Endothelial cell of umbilical vein (primary cell): ENCODE measurements around the gene TMEM11. TPM values are rescaled to one million over a fixed set of nuclear protein-coding genes. Genes with fewer than 3 reads are reported as not detected.

Experiments
- BruUV-seq: library from RNA; stranded (reverse); fragments of 400-500 nt; replicated peaks from 2 replicates; lab custom pipeline; 2021; lab: Mats Ljungman, UMichigan
- CTCF ChIA-PET: fragments of 300-600, 350-600 bp; sonication (Branson Sonifier 250); formaldehyde crosslinking; loops from one replicate; lab custom pipeline; 2021; ENCODE audit warnings: antibody characterized with exemption, inconsistent platforms; lab: Charles Lee
- POLR2A ChIA-PET: fragments of 300-600, 350-600 bp; sonication (Branson Sonifier 250); formaldehyde crosslinking; loops from one replicate; lab custom pipeline; 2021; ENCODE audit warnings: antibody characterized with exemption, inconsistent platforms; lab: Charles Lee
- DNase-seq: peaks from one replicate; pipeline ENCODE4 v3.0.0-alpha.2; 2011; ENCODE audit warnings: low read depth, low spot score
- FAIRE-seq: peaks from 2 replicates; lab custom pipeline; 2011; peaks lifted over from hg19 to GRCh38; lab: Jason Lieb, UNC
- H2AFZ ChIP-seq: 2 replicates; pipeline ENCODE4 v1.6.0; 2012; ENCODE audit warnings: low read depth, low read length, control low read depth, inconsistent platforms
- H3K27ac ChIP-seq: 2 replicates; pipeline ENCODE4 v1.5.1; 2011; ENCODE audit warnings: low read depth, mild to moderate bottlenecking, control low read depth, low read length, moderate library complexity; ENCODE audit not compliant: insufficient read depth
- H3K27me3 ChIP-seq, 2 experiments: 2 replicates each; pipeline versions ENCODE4 v1.6.0 to v1.6.1; 2011; ENCODE audit warnings: low read length in 2 of 2, mixed read lengths in 1 of 2; ENCODE audit not compliant: control insufficient read depth in 2 of 2, insufficient read depth in 2 of 2
- H3K36me3 ChIP-seq, 2 experiments: 2 replicates in 1 of 2; 3 replicates in 1 of 2; pipeline ENCODE4 v1.5.1; 2011; ENCODE audit warnings: low read length in 2 of 2, mild to moderate bottlenecking in 1 of 2, moderate library complexity in 1 of 2; ENCODE audit not compliant: control insufficient read depth in 2 of 2, insufficient read depth in 2 of 2; ENCODE audit errors: extremely low read depth in 1 of 2
- H3K4me1 ChIP-seq: 3 replicates; pipeline ENCODE4 v1.5.1; 2011; ENCODE audit warnings: mild to moderate bottlenecking, low read length; ENCODE audit not compliant: control insufficient read depth, insufficient read depth; ENCODE audit errors: extremely low read depth
- H3K4me2 ChIP-seq: 2 replicates; pipeline ENCODE4 v1.6.1; 2011; ENCODE audit warnings: low read length, control low read depth, mixed read lengths; ENCODE audit not compliant: insufficient read depth
- H3K4me3 ChIP-seq, 3 experiments: fragments of 200-600 bp in 1 of 3; sonication (generic), shearing (Covaris generic) in 1 of 3; replicated peaks in 1 of 3; 2 replicates each; pipeline ENCODE4 v1.5.1; 2011 to 2016; ENCODE audit warnings: control low read depth in 3 of 3, low read length in 3 of 3, mild to moderate bottlenecking in 2 of 3, inconsistent platforms in 1 of 3, low read depth in 1 of 3, moderate library complexity in 1 of 3; ENCODE audit not compliant: insufficient read depth in 1 of 3
- H3K79me2 ChIP-seq: 2 replicates; pipeline ENCODE4 v1.6.0; 2012; ENCODE audit warnings: low read length, inconsistent platforms; ENCODE audit not compliant: control insufficient read depth, insufficient read depth
- H3K9ac ChIP-seq: replicated peaks from 2 replicates; pipeline ENCODE3; 2011; ENCODE audit warnings: low read length, control low read depth; ENCODE audit not compliant: insufficient read depth; ENCODE audit errors: extremely low read depth
- H3K9me1 ChIP-seq: replicated peaks from 3 replicates; pipeline ENCODE4 v1.6.0; 2011; ENCODE audit warnings: mild to moderate bottlenecking, low read length; ENCODE audit not compliant: control insufficient read depth, insufficient read depth; ENCODE audit errors: extremely low read depth
- H3K9me3 ChIP-seq: replicated peaks from 2 replicates; pipeline ENCODE4 v1.5.1; 2012; ENCODE audit warnings: low read length, inconsistent platforms; ENCODE audit not compliant: control insufficient read depth, insufficient read depth
- H4K20me1 ChIP-seq: replicated peaks from 2 replicates; pipeline ENCODE3; 2011; ENCODE audit warnings: mild to moderate bottlenecking, low read length; ENCODE audit not compliant: control insufficient read depth, insufficient read depth; ENCODE audit errors: extremely low read depth
- CTCF ChIP-seq, 2 donors: IDR thresholded peaks; 1 replicate in 1 of 2; 2 replicates in 1 of 2; pipeline ENCODE4 v1.5.1; 2011; ENCODE audit warnings: low read length in 2 of 2, mild to moderate bottlenecking in 2 of 2, moderate library complexity in 2 of 2, control low read depth in 1 of 2, inconsistent platforms in 1 of 2, low read depth in 1 of 2; ENCODE audit not compliant: insufficient read depth in 1 of 2; ENCODE audit errors: extremely low read depth in 1 of 2
- EZH2 ChIP-seq: IDR thresholded peaks from 2 replicates; pipeline ENCODE4 v1.6.1; 2012; ENCODE audit warnings: borderline replicate concordance, low read depth, mild to moderate bottlenecking, moderate library complexity, low read length, inconsistent platforms; ENCODE audit not compliant: severe bottlenecking
- FOS ChIP-seq: IDR thresholded peaks from 2 replicates; pipeline ENCODE4 v1.6.1; 2011; ENCODE audit warnings: mild to moderate bottlenecking, low read length, moderate library complexity, borderline replicate concordance; ENCODE audit not compliant: insufficient read depth
- GATA2 ChIP-seq: IDR thresholded peaks from 2 replicates; pipeline ENCODE4 v1.7.0; 2011; ENCODE audit warnings: low read depth, mild to moderate bottlenecking, moderate library complexity, mixed read lengths, low read length; ENCODE audit not compliant: insufficient read length, insufficient read depth
- JUN ChIP-seq: IDR thresholded peaks from 2 replicates; pipeline ENCODE4 v1.6.1; 2011; ENCODE audit warnings: borderline replicate concordance, low read depth; ENCODE audit not compliant: insufficient read length, insufficient read depth
- MYC ChIP-seq: IDR thresholded peaks from one replicate; pipeline ENCODE4 v1.6.1; 2011; ENCODE audit warnings: mild to moderate bottlenecking, low read depth, low read length
- POLR2A ChIP-seq: IDR thresholded peaks from 2 replicates; pipeline ENCODE4 v1.6.1; 2012; ENCODE audit warnings: low read depth, mild to moderate bottlenecking, control low read depth, low read length
- POLR2AphosphoS5 ChIP-seq: IDR thresholded peaks from 2 replicates; pipeline ENCODE4 v1.6.1; 2012; ENCODE audit warnings: low read depth, mild to moderate bottlenecking, control low read depth, low read length, moderate library complexity; ENCODE audit not compliant: insufficient read depth
- dilution Hi-C: fragments of 300-500 bp; cut with MboI; formaldehyde crosslinking; loops from one replicate; pipeline ENCODE4 v1.15.0; 2019; ENCODE audit warnings: low sequenced_read_pairs; ENCODE audit not compliant: extremely low pct_ligation_motif_present
- intact Hi-C: fragments of 100-400 bp; cut with micrococcal nuclease; formaldehyde crosslinking; loops from one replicate; pipeline ENCODE4 v1.10.0; 2022
- polyA plus RNA-seq, 4 experiments: library from polyadenylated mRNA; depleted of rRNA in 3 of 4; stranded (reverse) in 3 of 4; unstranded in 1 of 4; fragments of >200 nt; gene quantifications; 2 replicates each; pipeline versions ENCODE4 v1.2.1 to v1.2.3, GENCODE V29; 2011 to 2012; ENCODE audit warnings: missing spikeins in 1 of 4
- total RNA-seq: library from RNA; stranded (reverse); gene quantifications from 2 replicates; pipeline ENCODE4 v1.2.3, GENCODE V29; 2021
- TF ChIP-seq, protein P1 (sequence below): IDR thresholded peaks from 2 replicates; pipeline ENCODE4 v1.6.1; 2011; ENCODE audit not compliant: insufficient read depth, insufficient read length

TMEM11 gene
- total and polyA plus RNA-seq, 2 donors (not counting 3 experiments of a cell fraction or from before 2014, with no cell fraction given): 27.4 to 79.9 TPM

DNA sequence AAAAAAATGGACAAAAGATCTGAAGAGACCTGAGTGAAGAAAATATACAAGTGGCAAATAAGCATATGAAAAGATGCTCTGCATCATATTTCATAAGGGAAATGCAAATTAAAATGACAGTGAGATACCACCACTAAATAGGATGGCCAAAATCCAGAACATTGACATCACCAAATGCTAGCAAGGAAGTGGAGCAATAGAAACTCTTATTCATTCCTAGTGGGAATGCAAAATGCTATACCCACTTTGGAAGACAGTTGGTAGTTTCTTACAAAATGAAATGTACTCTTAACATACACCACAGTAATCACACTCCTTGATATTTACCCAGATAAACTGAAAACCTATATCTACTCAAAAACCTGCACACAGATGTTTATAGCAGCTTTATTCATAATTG, 53.6 kb downstream of the TMEM11 start:
- BruUV-seq: no TSS peak
- dilution Hi-C loops (no loop called here), intact Hi-C loops (loop anchor here (10.0 kb wide), 1 partner anchor 54 kb away; the partner anchor contains the start of gene TMEM11)
- H3K4me3 ChIP-seq: no peak overlapping the region
- no peak for TF ChIP-seq POLR2AphosphoS5
- TF ChIP-seq POLR2A: no peak
- TF ChIP-seq EZH2: no peak
- no peak for TF ChIP-seq GATA2
- TF ChIP-seq, protein P1, sequence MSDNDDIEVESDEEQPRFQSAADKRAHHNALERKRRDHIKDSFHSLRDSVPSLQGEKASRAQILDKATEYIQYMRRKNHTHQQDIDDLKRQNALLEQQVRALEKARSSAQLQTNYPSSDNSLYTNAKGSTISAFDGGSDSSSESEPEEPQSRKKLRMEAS: no peak
- TF ChIP-seq CTCF (IDR thresholded peaks at IDR 0.05; ENCODE audit: extremely low read depth in 1 of 2, insufficient read depth in 1 of 2, low read depth in 1 of 2, low read length in 2 of 2): no peak
- no peak for TF ChIP-seq JUN
- TF ChIP-seq FOS: no peak
- no peak for TF ChIP-seq MYC
- no peaks in the 10 kb centered on the region for H3K36me3 ChIP-seq
- no peak overlapping the region for H3K4me2 ChIP-seq
- no peaks in the 10 kb centered on the region for H3K9me1 ChIP-seq
- H3K9me3 ChIP-seq: no peaks in the 10 kb centered on the region
- H3K27ac ChIP-seq: no peak overlapping the region
- DNase-seq: no peak
- no peak overlapping the region for H3K9ac ChIP-seq
- peaks cover 18% of the 10 kb centered on the region for H3K4me1 ChIP-seq
- POLR2A ChIA-PET: no interaction called here
- no peaks in the 10 kb centered on the region for H3K27me3 ChIP-seq
- FAIRE-seq: no peak
- H3K79me2 ChIP-seq: no peaks in the 10 kb centered on the region
- H4K20me1 ChIP-seq: no peaks in the 10 kb centered on the region
- CTCF ChIA-PET: no interaction called here
- no peak overlapping the region for H2AFZ ChIP-seq
